Caco-2 (cell line): ENCODE measurements around the gene ELFN1. TPM values are rescaled to one million over a fixed set of nuclear protein-coding genes. Genes with fewer than 3 reads are reported as not detected.

Source experiments
- BruUV-seq: library from RNA; stranded (reverse); fragments of 400-500 nt; replicated peaks from 2 replicates; lab custom pipeline; 2021; lab: Mats Ljungman, UMichigan
- CTCF ChIA-PET: fragments of 300-600 bp; sonication (Branson Sonifier 250); formaldehyde crosslinking; loops from one replicate; lab custom pipeline; 2022; ENCODE audit warnings: antibody characterized with exemption; lab: Charles Lee
- POLR2A ChIA-PET: fragments of 300-600 bp; sonication (Branson Sonifier 250); formaldehyde crosslinking; loops from one replicate; lab custom pipeline; 2022; ENCODE audit warnings: antibody characterized with exemption; lab: Charles Lee
- DNase-seq, 2 experiments: peaks; one replicate each; pipeline versions ENCODE4 v3.0.0 to v3.0.0-alpha.2; 2020 to 2022
- H3K27me3 ChIP-seq: replicated peaks from 2 replicates; pipeline ENCODE4 v1.6.0; 2011; ENCODE audit warnings: low read length; ENCODE audit not compliant: control insufficient read depth, insufficient read depth
- H3K36me3 ChIP-seq: 2 replicates; pipeline ENCODE4 v1.5.1; 2011; ENCODE audit warnings: low read length; ENCODE audit not compliant: control insufficient read depth, insufficient read depth
- H3K4me1 ChIP-seq: fragments of 250-450 bp; sonication (Bioruptor Pico); 2 replicates; pipeline ENCODE4 v1.5.1; 2020; ENCODE audit warnings: mild to moderate bottlenecking
- H3K4me3 ChIP-seq: 2 replicates; pipeline ENCODE4 v1.5.1; 2011; ENCODE audit warnings: low read depth, mild to moderate bottlenecking, control low read depth, low read length
- H3K9me3 ChIP-seq: fragments of 250-450 bp; sonication (Bioruptor Pico); 2 replicates; pipeline ENCODE4 v1.5.1; 2020; ENCODE audit warnings: mild to moderate bottlenecking, moderate library complexity
- H3K27ac Mint-ChIP-seq: one replicate; pipeline ENCODE4 v1.8.0; 2022; ENCODE audit warnings: mixed read lengths; ENCODE audit not compliant: unreplicated experiment
- H3K27me3 Mint-ChIP-seq: one replicate; pipeline ENCODE4 v1.8.0; 2022; ENCODE audit warnings: mixed read lengths; ENCODE audit not compliant: insufficient read depth, unreplicated experiment
- H3K36me3 Mint-ChIP-seq: one replicate; pipeline ENCODE4 v1.8.0; 2022; ENCODE audit warnings: mild to moderate bottlenecking, mixed read lengths; ENCODE audit not compliant: insufficient read depth, unreplicated experiment
- H3K4me1 Mint-ChIP-seq: one replicate; pipeline ENCODE4 v1.8.0; 2022; ENCODE audit warnings: low read depth, mixed read lengths; ENCODE audit not compliant: unreplicated experiment
- H3K4me3 Mint-ChIP-seq: one replicate; pipeline ENCODE4 v1.8.0; 2022; ENCODE audit warnings: mild to moderate bottlenecking, moderate library complexity, mixed read lengths; ENCODE audit not compliant: unreplicated experiment
- H3K9me3 Mint-ChIP-seq: one replicate; pipeline ENCODE4 v1.8.0; 2022; ENCODE audit warnings: mixed read lengths; ENCODE audit not compliant: unreplicated experiment
- intact Hi-C: fragments of 100-400 bp; cut with micrococcal nuclease; formaldehyde crosslinking; loops from one replicate; pipeline ENCODE4 v1.10.0; 2022; ENCODE audit not compliant: unreplicated experiment
- total RNA-seq: library from RNA; stranded (reverse); gene quantifications from 2 replicates; pipeline ENCODE4 v1.2.3, GENCODE V29; 2022
- TF ChIP-seq, protein P1 (sequence below), 2 experiments: fragments of 200-600 bp in 1 of 2; IDR thresholded peaks; 1 replicate in 1 of 2; 2 replicates in 1 of 2; pipeline versions ENCODE4 v1.5.1 to v1.8.0; 2011 to 2022; ENCODE audit warnings: antibody characterized with exemption in 1 of 2, control low read depth in 1 of 2, inconsistent platforms in 1 of 2, low read depth in 1 of 2, low read length in 1 of 2, mild to moderate bottlenecking in 1 of 2, moderate library complexity in 1 of 2; ENCODE audit not compliant: insufficient read depth in 1 of 2, severe bottlenecking in 1 of 2, unreplicated experiment in 1 of 2

ELFN1 gene
- total RNA-seq, 1 experiment from 2014 or later: 2.3 TPM

DNA sequence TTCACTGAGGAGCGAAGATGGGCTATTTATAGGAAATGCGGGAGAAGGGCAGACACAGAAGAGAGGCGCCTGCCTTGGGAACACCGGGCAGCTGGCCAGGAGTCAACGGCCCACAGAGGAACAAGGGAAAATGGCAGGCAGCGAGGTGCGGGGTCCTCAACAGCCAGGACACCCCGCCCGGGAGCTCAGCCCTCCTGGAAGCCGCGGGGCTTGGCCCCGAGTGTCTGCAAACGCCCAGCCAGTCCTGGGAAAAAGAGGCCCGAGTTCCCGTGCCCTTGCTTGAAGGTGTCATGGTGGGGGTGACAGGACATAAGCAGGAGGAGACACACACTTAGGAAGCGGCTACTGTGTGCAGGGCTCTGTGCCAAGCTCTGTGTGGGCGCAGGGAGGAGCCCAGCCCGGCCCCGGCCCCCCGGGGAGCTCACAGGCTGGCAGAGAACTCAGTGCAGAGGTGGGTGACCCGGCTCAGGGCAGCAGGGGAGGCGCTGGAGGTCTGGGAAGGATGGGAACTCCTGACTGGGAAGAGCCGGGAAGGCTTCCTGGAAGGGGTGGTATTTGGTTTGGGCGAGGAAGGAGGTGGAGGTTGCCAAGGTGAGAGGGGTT lies 79.9 kb downstream of the ELFN1 start:
- ChIA-PET POLR2A (no interaction called here), CTCF (no interaction called here)
- Mint-ChIP-seq H3K36me3 (no peaks in the 10 kb centered on the region), H3K27ac (no peak overlapping the region), H3K4me3 (no peak overlapping the region), H3K27me3 (no peaks in the 10 kb centered on the region), H3K4me1 (no peaks in the 10 kb centered on the region), H3K9me3 (no peaks in the 10 kb centered on the region)
- H3K4me3 ChIP-seq: no peak overlapping the region
- no peaks in the 10 kb centered on the region for H3K27me3 ChIP-seq
- no peaks in the 10 kb centered on the region for H3K36me3 ChIP-seq
- no peaks in the 10 kb centered on the region for H3K4me1 ChIP-seq
- intact Hi-C loops: no loop called here
- no peaks in the 10 kb centered on the region for H3K9me3 ChIP-seq
- TF ChIP-seq, protein P1, sequence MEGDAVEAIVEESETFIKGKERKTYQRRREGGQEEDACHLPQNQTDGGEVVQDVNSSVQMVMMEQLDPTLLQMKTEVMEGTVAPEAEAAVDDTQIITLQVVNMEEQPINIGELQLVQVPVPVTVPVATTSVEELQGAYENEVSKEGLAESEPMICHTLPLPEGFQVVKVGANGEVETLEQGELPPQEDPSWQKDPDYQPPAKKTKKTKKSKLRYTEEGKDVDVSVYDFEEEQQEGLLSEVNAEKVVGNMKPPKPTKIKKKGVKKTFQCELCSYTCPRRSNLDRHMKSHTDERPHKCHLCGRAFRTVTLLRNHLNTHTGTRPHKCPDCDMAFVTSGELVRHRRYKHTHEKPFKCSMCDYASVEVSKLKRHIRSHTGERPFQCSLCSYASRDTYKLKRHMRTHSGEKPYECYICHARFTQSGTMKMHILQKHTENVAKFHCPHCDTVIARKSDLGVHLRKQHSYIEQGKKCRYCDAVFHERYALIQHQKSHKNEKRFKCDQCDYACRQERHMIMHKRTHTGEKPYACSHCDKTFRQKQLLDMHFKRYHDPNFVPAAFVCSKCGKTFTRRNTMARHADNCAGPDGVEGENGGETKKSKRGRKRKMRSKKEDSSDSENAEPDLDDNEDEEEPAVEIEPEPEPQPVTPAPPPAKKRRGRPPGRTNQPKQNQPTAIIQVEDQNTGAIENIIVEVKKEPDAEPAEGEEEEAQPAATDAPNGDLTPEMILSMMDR (IDR thresholded peaks at IDR 0.05; ENCODE audit: insufficient read depth in 1 of 2, low read depth in 1 of 2, low read length in 1 of 2, severe bottlenecking in 1 of 2, unreplicated experiment in 1 of 2): no peak
- no TSS peak for BruUV-seq
- no peak for DNase-seq

DNA sequence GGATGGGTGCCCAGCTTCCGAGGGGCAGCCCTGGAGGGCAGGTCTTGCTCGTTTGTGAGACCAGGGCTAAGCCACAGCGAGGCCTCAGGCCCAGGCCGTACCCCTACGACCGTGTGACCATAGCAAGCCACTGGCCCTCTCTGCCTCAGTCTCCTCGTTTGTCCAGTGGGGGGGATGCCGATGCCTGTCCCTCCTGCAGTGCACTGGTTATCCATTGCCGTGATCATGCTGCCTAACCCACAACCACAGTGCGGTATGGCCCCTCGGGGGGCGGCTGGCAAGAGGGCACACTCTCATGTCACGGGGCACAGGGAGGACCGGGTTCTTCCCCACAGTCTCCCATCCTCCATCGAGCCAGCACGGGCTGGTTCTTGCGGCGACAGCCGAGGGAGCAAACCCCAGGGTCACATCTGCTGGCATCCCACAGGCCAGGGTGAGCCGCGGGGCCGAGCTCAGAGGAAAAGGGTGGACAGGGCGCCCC lies 80.5 kb downstream of the ELFN1 start:
- no peak overlapping the region for H3K4me3 ChIP-seq
- ChIA-PET POLR2A (no interaction called here), CTCF (no interaction called here)
- TF ChIP-seq, protein P1 (IDR thresholded peaks at IDR 0.05; ENCODE audit: insufficient read depth in 1 of 2, low read depth in 1 of 2, low read length in 1 of 2, severe bottlenecking in 1 of 2, unreplicated experiment in 1 of 2): no peak
- H3K9me3 Mint-ChIP-seq: no peaks in the 10 kb centered on the region
- no TSS peak for BruUV-seq
- H3K27me3 ChIP-seq: no peaks in the 10 kb centered on the region
- DNase-seq: no peak
- no peak overlapping the region for H3K27ac Mint-ChIP-seq
- H3K9me3 ChIP-seq: no peaks in the 10 kb centered on the region
- no peaks in the 10 kb centered on the region for H3K27me3 Mint-ChIP-seq
- no peak overlapping the region for H3K4me3 Mint-ChIP-seq
- no peaks in the 10 kb centered on the region for H3K36me3 ChIP-seq
- H3K4me1 ChIP-seq: no peaks in the 10 kb centered on the region
- H3K4me1 Mint-ChIP-seq: no peaks in the 10 kb centered on the region
- no peaks in the 10 kb centered on the region for H3K36me3 Mint-ChIP-seq
- intact Hi-C loops: no loop called here

DNA sequence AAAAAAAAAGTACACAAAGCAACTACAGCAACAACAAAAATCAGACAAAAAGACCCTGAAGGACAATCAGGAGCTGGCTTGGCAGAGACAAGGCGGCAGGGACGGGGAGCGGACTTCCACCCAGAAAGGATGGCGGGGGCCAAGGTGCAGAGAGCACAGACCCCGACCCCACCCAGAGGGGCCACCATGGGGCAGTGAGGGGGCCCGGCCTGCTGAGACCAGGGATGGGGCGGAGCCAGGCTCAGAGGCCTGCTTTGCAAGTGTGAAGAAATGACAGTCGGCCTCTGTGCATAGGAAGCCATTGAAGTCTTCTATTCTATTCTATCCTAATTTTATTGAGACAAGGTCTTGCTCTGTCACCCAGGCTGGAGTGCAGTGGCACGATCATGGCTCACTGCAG lies 82.0 kb downstream of the ELFN1 start:
- POLR2A ChIA-PET: no interaction called here
- H3K4me1 ChIP-seq: peaks cover 4% of the 10 kb centered on the region; the same call in 1 of the 2 replicates

More for the DNA sequence above, 82.0 kb downstream of the ELFN1 start:
- no peak for DNase-seq
- no peaks in the 10 kb centered on the region for H3K9me3 Mint-ChIP-seq
- Histone ChIP-seq H3K36me3 (no peaks in the 10 kb centered on the region), H3K4me3 (no peak overlapping the region), H3K9me3 (no peaks in the 10 kb centered on the region), H3K27me3 (no peaks in the 10 kb centered on the region)
- H3K4me1 Mint-ChIP-seq: no peaks in the 10 kb centered on the region
- TF ChIP-seq, protein P1 (IDR thresholded peaks at IDR 0.05; ENCODE audit: insufficient read depth in 1 of 2, low read depth in 1 of 2, low read length in 1 of 2, severe bottlenecking in 1 of 2, unreplicated experiment in 1 of 2): no peak
- BruUV-seq: no TSS peak
- no peaks in the 10 kb centered on the region for H3K27me3 Mint-ChIP-seq
- H3K36me3 Mint-ChIP-seq: no peaks in the 10 kb centered on the region
- intact Hi-C loops: no loop called here
- no peak overlapping the region for H3K27ac Mint-ChIP-seq
- CTCF ChIA-PET: interaction anchor here (0.6 kb wide), 1 partner anchor 801 kb away, joined by 3 read pairs; no protein-coding TSS in a partner anchor
- no peak overlapping the region for H3K4me3 Mint-ChIP-seq
